ENCODE measurements around the gene AP5S1.

Gene AP5S1

DNA sequence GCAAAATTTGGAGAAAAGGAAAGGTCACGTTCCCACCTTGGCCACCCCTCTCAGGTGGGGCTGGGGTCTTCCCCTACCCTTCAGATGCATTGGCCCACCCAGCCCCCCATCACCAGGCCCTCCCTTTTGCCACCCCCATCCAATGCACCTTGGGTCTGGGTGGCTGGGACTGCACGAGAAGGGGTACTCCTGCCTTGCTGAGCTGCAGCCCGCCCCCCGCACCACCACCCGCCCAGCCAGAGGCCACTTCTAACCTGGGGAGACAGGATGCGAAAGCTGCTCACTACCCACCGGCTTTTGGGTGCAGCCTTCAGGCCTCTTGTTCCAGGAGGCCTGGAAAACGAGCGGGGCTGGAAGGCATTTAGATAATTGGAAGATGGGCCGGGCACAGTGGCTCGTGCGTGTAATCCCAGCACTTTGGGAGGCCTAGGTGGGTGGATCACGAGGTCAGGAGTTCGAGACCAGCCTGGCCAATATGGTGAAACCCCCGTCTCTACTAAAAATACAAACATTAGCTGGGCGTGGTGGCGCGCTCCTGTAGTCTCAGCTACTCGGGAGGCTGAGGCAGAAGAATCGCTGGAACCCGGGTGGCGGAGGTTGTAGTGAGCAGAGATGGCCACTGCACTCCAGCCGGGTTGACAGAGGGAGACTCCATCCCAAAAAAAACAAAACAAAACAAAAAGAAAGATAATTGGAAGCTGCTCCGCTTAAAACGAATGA is 25.5 kb upstream of the AP5S1 start:
- DNase-seq, result no peak

DNA sequence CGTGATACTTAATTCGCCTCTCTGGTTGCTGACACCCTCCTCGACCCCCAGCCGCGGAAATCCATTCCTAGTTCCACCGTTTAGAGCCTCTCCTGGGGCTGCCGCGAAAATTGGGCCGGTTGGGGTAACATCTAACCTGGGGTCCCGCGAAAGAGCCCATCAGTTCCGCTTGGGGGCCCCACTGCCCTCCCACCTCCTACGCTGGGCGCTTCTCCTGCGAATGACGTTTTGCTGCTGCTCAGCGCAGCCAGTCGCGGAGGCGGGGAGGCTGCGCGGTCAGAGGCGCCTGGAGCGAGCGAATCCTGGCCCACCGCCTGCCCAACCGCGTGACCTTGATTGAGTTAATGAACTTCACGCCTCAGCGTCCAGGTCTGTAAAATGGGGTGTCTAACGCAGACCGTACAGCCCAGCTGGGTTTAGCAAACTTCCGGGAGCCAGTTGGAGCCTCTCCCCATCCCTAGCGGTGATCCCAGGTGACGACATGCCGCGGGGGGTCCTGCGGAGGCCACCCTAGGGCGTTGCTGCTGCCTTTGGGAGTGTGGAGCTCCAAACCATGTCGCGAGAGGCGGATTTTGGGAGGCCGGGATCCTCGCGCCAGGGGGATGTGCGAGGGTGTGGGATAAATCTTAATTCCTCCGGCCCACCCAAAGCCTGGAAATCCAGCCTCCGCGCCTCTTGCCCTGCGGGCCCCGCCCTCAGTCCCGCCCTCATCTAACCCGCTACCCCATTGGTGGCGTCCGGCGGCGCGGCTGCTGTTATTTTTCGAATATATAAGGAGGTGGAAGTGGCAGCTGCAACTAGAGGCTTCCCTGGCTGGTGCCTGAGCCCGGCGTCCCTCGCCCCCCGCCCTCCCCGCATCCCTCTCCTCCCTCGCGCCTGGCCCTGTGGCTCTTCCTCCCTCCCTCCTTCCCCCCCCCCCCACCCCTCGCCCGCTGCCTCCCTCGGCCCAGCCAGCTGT is 24.6 kb upstream of the AP5S1 start, which contains the start of gene CDC25B:
Gene CDC25B (plus strand): TSS at position 800 of the 958 bp plus-strand sequence. CDS start 222 bp downstream, outside the sequence.
- peak; percentile 87 for DNase-seq

DNA sequence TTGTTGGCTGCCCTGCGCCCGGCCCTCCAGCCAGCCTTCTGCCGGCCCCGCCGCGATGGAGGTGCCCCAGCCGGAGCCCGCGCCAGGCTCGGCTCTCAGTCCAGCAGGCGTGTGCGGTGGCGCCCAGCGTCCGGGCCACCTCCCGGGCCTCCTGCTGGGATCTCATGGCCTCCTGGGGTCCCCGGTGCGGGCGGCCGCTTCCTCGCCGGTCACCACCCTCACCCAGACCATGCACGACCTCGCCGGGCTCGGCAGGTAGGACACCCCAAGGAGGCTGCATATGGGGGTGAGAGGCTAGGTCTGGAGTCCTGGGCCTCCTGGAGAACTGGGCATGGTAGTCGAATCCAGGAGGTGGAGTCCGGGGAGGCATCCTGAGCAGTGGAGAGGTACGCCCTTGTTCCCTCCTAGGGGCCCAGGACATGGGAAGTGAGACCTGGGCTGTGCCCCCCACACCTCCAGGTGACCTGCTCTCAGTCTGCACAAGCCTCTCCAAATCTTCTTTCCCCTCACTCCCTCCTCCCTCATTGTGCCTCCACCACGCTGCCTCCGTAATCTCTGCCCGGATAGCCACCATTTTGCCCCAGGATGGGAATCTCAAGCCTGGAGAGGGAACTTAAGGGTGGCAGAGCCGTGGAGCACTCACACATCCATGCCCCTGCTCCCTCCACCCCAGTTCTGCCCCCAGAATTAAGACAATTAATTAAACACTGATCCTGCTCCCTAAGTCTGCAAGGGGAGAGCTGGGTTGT is 23.7 kb upstream of the AP5S1 start:
- no peak for DNase-seq

DNA sequence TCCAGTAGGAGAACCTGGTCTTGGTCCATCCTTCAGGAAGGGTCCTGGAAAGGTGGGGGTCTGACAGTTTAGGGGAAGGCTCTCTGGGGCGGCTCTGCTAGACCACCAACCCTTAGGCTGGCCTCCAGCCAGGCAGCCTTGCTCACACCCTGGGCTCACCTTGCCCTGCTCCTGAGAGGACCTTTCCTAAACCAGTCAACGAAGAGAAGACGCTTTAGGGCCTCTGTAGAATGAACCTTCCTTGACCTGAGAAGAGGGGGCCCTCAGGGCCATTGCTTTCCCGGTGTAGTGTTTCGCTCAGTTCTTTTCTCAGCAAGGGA is 23.2 kb upstream of the AP5S1 start:
- no peak for DNase-seq

DNA sequence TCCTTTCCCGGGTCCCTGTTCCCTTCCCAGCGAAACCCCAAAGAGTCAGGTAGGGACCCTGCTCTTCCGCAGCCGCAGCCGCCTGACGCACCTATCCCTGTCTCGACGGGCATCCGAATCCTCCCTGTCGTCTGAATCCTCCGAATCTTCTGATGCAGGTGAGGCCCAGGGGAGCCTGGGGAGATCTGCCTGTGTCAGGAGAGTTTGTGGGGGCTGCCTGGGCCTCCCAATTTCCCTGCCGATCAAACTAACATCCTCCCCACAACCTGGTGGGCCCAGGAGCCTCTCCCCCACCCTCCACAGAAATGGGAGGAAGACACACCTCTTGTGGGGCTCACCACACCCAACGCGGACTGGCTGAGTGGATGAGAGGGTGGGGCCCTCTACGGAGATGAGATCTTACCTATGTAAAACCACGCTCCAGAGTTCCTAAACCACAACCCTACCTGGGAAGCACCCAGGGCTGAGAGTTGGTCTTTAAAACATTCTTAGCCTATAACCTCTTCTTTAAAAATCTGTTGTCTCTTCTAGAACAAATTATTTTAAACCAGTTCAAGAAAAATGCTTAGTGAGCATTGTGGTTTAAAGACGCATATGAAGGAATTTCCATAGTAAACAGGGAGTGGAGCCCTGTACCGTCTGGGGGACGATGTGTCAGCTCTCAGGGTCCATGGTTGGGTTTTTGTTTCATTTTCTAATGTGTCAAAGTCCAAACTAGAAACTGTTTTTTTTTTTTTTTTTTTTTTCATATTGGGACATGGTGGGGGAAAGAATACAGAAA is 22.6 kb upstream of the AP5S1 start:
- DNase-seq, result no peak

DNA sequence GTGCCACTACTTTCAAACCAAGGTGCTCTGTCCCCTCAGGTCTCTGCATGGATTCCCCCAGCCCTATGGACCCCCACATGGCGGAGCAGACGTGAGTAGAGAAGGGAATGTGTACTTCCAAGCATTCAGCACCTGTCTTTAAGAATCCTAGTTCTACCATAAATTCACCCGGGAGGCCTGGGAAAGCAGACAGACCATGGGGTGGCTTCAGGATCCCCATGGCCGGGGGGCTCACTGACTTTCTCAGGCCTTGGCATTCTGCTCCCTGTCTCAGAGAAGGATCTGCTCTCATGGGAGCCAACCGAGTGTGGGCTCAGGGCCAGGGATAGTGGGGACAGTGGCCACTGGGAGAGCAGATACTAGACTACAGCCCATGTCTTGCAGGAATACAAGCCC is 22.0 kb upstream of the AP5S1 start:
- no peak for DNase-seq

DNA sequence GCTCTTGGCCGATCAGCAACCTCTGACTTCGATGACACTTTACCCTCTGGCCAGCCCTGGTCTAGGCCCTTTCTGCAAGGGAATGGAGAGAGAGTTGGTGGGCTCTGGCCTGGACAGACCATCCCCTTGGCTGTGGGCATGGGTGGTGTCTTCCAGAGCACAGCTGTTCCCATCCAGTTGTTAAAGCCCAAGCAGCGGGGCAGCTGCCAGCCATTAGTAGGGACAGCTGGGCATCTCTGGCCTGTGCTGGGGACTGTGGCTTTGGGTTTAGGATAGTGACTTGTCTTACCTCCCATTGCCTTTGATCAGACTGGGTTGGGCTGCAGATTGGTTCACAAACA is 21.5 kb upstream of the AP5S1 start:
- DNase-seq, result no peak

DNA sequence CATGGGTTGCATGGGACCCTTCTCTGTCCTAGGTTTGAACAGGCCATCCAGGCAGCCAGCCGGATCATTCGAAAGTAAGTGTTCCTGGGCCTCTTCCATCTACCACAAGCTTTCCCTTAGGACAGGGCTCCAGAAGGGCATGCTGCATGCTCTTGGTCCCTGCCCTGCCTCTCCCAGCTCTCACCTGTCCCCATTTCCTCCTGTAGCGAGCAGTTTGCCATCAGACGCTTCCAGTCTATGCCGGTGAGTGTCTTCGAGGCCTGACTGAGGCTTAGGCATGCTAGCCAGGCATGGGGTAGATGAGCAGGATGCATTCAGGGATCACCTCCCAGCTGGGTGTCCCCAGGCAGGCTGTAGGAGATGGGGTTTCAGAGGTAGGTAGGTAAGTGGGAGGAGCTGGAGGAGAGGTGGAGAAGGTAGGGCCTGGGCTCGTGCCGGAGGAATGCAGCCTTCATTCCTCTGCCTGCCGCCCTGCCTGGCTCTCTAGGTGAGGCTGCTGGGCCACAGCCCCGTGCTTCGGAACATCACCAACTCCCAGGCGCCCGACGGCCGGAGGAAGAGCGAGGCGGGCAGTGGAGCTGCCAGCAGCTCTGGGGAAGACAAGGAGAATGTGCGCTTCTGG is 20.0 kb upstream of the AP5S1 start:
- no peak for DNase-seq

DNA sequence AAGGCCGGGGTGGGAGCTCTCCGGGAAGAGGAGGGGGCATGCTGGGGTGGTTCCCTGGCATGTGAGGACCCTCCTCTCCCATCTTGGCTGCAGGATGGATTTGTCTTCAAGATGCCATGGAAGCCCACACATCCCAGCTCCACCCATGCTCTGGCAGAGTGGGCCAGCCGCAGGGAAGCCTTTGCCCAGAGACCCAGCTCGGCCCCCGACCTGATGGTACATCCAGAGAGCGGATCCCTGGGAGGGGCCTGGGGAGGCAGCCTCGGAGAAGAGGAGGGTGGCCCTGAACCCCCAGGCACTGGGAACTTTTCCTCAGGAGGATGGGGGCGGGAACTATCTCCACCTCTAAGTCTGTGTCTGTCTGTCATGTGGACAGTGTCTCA is 19.5 kb upstream of the AP5S1 start:
- DNase-seq, result no peak

DNA sequence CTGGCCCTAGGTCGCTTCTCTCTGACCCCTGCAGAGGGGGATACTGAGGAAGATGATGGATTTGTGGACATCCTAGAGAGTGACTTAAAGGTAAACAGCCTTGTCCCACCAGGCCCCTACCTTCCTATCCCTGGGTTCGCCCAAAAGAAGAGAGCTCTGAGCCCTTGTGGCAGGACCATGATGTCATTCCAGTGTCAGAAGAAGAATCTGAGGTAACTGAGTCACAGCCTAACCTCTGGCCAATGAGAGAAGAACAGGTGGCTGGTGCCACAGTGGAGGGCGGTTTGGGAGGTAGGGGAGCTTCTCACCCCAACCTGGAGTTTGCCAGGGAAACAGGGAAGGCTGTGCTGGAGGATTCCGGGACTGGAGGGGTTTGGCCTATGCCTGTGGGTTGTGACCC is 19.0 kb upstream of the AP5S1 start:
- DNase-seq, result no peak

DNA sequence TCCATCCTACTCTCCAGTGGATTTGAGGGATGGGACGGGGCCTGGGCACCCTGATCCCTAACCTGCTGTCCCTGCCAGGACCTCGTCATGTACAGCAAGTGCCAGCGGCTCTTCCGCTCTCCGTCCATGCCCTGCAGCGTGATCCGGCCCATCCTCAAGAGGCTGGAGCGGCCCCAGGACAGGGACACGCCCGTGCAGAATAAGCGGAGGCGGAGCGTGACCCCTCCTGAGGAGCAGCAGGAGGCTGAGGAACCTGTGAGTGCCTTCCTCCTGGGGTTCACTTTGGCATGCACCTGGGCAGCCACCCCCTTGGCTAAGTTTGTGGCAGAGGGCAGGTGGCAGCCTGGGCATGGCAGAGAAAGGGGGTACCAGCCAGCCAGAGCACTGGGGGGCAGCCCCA is 18.5 kb upstream of the AP5S1 start:
- no peak for DNase-seq

DNA sequence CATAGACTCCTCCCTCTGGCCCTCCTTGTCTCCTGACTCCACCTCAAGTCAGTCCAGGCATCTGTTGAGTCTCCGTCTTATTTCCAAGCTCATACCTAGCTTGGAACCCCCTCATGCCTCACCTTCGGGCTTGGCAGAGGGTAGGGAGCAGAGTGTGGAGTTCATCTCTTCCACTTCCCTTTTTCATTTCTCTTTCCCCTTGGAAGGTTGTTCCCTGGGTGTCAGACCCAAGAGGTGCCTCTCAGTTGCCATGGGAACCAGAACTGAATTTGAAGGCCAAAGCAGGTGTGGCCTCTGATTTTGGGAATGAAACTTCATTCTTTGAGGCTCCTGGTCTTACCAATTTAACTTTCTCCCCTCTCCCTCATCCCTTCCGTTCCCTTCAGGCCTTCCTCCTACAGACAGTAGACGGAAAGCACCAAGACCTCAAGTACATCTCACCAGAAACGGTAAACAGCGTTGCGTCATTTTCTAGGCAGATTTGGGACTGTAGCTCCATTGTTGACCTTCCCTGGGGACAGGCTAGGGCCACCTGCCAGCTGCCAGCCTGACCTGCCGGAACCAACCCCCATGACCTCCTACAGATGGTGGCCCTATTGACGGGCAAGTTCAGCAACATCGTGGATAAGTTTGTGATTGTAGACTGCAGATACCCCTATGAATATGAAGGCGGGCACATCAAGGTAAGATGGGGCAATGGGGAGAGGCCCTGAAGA is 17.7 kb upstream of the AP5S1 start:
- DNase-seq, result no peak

DNA sequence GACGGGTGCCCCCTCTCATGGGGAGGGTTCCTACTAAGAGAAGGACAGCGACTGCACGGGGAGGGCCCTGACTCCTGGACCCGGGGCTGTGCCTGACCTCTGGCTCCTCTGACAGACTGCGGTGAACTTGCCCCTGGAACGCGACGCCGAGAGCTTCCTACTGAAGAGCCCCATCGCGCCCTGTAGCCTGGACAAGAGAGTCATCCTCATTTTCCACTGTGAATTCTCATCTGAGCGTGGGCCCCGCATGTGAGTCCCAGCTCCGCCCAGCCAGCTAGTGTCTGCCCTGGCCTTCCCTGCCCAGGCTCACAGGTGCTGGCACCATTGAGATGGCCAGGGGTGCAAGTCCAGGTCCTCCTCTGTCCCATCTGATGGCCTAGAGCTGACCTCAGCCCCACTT is 17.1 kb upstream of the AP5S1 start:
- no peak for DNase-seq

DNA sequence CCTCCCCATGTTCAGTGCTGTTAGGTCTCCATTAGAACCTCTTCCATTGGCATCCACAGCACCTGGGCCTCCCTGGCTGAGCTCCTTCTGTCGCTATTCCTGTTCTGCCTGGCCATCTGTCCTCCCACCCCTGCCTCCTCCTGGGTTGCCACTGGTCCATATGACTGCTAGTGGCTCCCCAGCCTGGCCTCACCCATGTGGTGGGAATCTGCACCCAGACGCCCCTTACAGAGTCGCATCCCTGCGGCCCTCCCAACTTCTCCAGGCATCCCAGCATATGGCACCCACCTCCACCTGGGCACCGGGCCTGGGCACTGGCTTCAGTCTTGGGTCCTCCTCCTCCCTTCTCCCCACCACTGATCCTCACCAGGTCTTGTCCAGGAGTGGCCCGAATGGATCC is 16.5 kb upstream of the AP5S1 start:
- no peak for DNase-seq

DNA sequence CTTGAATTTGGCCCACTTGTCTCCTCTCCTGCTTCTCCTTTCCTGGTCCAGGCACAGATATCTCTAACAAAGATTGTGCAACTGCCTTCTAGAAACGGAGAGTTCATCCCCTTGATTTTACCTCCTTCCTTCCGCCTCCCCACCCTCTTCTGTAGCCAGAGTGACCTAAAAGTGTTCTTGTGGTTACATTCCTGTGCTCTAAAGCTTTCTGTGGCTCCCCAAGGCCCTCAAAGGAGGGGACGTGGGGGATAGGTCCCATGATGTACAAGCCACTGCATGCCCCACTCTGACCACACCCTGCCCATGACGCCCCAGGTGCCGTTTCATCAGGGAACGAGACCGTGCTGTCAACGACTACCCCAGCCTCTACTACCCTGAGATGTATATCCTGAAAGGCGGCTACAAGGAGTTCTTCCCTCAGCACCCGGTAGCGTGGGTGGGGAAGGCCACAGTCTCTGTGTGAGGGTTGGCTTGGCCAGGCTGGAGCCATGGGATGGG is 16.0 kb upstream of the AP5S1 start:
- no peak for DNase-seq

DNA sequence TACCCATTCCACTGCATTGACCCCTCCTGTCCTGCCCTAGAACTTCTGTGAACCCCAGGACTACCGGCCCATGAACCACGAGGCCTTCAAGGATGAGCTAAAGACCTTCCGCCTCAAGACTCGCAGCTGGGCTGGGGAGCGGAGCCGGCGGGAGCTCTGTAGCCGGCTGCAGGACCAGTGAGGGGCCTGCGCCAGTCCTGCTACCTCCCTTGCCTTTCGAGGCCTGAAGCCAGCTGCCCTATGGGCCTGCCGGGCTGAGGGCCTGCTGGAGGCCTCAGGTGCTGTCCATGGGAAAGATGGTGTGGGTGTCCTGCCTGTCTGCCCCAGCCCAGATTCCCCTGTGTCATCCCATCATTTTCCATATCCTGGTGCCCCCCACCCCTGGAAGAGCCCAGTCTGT is 15.6 kb upstream of the AP5S1 start:
- DNase-seq, result no peak

DNA sequence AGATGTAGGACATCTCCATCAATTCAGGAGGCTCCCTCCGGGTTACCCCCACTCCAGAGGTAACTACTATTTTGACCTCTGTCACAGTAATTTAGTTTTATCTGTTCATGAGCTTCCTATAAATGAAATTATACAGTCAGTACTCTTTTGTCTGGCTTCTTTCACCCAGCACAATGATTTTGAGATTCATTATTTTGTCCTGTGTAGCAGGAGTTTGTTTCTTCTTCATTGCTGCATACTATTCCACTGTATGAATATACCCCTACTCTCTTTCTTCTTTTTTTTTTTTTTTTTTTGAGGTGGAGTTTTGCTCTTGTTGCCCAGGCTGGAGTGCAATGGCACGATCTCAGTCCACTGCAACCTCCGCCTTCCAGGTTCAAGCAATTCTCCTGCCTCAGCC is 11.8 kb upstream of the AP5S1 start:
- no peak for DNase-seq

DNA sequence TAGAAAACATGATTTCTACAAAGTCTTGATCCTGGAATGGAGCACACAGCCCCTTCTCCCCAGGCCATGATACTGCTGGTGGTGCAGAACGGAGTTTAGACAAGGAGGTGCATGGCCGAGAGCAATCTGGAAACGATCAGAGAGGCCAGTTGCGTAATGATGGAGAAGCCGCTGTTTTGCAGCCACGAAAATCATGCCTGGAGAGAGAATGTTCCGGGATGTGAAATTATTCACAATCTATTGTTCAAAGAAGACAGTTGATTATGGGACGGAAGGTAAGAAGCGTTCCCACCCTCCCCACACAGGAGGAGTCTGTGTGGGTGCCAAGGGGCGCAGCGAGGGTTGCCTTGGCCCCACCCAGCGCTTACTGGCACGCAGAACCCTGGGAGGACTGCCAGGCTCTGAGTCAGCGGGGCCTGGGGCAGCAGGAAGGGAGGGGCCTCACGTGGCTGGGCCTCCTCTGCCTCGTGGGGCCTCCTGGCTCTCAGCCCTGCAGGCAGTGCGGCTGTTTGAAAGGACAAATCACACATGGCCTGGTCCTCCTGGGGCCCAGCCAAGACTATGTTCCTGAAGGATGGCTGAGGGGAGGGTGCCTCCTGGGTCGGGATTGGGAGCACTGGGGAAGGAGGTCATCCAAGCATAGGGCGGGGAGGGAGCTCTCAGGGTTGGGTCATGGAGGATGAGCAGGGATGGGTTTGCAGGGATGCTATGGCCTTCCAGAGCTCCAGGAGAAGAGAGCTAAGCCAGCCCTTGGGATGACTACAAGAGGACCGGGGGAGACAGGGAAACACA is 8.7 kb upstream of the AP5S1 start:
- peak; percentile 79 for DNase-seq

DNA sequence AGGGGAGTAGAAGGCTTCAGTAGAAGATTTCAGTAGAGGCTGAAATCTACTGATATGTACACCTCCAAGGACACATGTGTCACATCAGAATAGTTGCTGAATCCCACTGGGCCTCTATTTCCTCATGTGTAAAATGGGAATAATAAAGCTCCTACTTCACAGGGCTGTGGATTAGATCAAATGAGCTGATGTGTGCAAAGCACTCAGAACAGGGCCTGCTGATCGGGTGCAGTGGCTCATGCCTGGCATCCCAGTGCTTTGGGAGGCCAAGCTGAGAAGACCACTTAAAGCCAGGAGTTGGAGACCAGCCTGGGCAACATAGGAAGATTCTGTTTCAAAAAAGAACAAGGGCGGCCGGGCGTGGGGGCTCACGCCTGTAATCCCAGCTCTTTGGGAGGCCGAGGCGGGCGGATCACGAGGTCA is 8.1 kb upstream of the AP5S1 start:
- DNase-seq, result no peak

DNA sequence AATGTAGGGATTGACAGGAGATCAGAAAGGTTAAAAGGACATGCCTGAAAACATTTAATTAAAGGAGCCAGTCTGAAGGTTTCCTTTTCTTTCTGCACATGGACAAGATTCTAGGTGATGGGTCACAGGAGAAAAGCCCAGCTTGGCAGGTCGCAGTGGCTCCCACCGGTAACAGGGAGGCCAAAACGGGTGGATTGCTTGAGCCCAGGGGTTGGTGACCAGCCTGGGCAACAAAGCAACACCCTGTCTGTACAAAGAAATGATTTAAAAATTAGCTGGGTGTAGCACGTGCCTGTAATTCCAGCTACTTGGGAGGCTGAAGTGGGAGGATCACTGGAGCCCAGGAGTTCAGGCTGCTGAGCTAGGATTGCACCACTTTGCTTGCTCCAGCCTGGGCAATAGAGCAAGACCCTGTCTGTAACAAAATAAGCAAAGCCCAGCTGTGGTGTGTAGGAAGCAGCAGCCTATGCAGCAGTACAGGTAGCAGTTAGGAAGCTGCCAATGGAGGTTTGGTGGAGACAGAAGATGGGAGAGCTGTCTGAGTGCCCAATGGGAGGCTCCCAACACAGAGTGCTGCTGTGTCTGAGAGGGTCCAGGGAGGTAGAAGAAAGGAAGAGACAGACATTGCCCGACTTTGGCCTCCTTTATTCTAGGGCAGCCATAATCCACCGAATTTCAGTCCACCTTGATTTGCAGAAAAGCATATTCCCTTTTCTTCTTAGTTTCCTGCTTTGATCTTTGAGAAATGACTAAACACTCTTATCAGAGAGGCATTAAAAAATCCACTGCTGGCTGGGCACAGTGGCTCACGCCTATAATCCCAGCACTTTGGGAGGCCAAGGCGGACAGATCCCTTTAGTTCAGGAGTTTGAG is 7.1 kb upstream of the AP5S1 start:
- DNase-seq, result no peak

Data from NCI-H1048 (cell line).